Sigmoid colon (tissue), 7 donors: ENCODE data around the gene PRDM11. TPM values are rescaled to one million over a fixed set of nuclear protein-coding genes. Genes with fewer than 3 reads are reported as not detected.
A peak's percentile ranks its signal among the peaks of the same experiment; 100 is the strongest.

ENCODE experiments used
- DNase-seq: peaks from one replicate; pipeline ENCODE4 v3.0.0-alpha.2; 2019
- H3K27ac ChIP-seq, 4 donors: fragments of 200-600 bp; sonication (generic); one replicate each; pipeline ENCODE4 v1.5.1; 2016 to 2019; ENCODE audit warnings: mild to moderate bottlenecking in 1 of 4
- H3K27me3 ChIP-seq, 3 donors: fragments of 200-600 bp; sonication (generic); one replicate each; pipeline ENCODE4 v1.5.1; 2019; ENCODE audit warnings: mild to moderate bottlenecking in 1 of 3
- H3K36me3 ChIP-seq, 4 donors: fragments of 200-600 bp; sonication (generic); one replicate each; pipeline ENCODE4 v1.5.1; 2016 to 2019
- H3K4me1 ChIP-seq, 4 donors: fragments of 200-600 bp; sonication (generic); one replicate each; pipeline ENCODE4 v1.5.1; 2017 to 2019
- H3K4me3 ChIP-seq, 4 donors: fragments of 200-600 bp; sonication (generic); one replicate each; pipeline ENCODE4 v1.5.1; 2017 to 2019; ENCODE audit warnings: mild to moderate bottlenecking in 2 of 4, moderate library complexity in 1 of 4
- H3K9me3 ChIP-seq, 4 donors: fragments of 200-600 bp in 3 of 4; sonication (generic) in 3 of 4; one replicate each; pipeline versions ENCODE4 v1.5.1 to v1.6.1; 2013 to 2019
- EP300 ChIP-seq, 4 donors: sonication (generic); formaldehyde crosslinking; IDR thresholded peaks; one replicate each; pipeline ENCODE4 v1.6.1; 2017; ENCODE audit warnings: antibody characterized with exemption in 4 of 4
- POLR2A ChIP-seq, 2 donors: fragments of 450-650 bp; IDR thresholded peaks; one replicate each; pipeline ENCODE4 v1.6.1; 2016; ENCODE audit warnings: antibody characterized with exemption in 2 of 2, mild to moderate bottlenecking in 2 of 2, moderate library complexity in 2 of 2
- POLR2AphosphoS5 ChIP-seq, 4 donors: sonication (generic); formaldehyde crosslinking; IDR thresholded peaks; one replicate each; pipeline ENCODE4 v1.6.1; 2017; ENCODE audit warnings: antibody characterized with exemption in 4 of 4
- WGBS, 2 donors: extraction: QIAGEN DNeasy Blood & Tissue Kit; methylation state at CpG; one replicate each; pipeline ENCODE4 v1.1.7; 2013; 5-methylcytosine and 5-hydroxymethylcytosine counted together
- intact Hi-C: fragments of 100-400 bp; cut with DNase I; formaldehyde crosslinking; loops from one replicate; pipeline ENCODE4 v1.15.1; 2023
- polyA plus RNA-seq, 3 donors: library from polyadenylated mRNA; stranded (reverse); fragments of 200-250 nt; gene quantifications; one replicate each; pipeline ENCODE4 v1.2.3, GENCODE V29; 2013
- total RNA-seq, 4 donors: library from RNA; depleted of rRNA; stranded (reverse); fragments of >200 nt; gene quantifications; one replicate each; pipeline ENCODE4 v1.1.0, GENCODE V29; 2016
- TF ChIP-seq, protein P1 (sequence below), 4 experiments: fragments of 450-650 bp in 3 of 4; fragments of 200-600 bp in 1 of 4; IDR thresholded peaks; one replicate each; pipeline ENCODE4 v1.5.1; 2016 to 2019; ENCODE audit warnings: antibody characterized with exemption in 4 of 4, mild to moderate bottlenecking in 3 of 4, moderate library complexity in 2 of 4
- donor health status: healthy with polysubstance abuse.
- donor health status: Bipolar disorder and iron deficiency.
- donor health status: healthy.

Gene PRDM11
- total RNA-seq (10 to 100 TPM; 12.7 to 23.2 (median 20.7) TPM), polyA plus RNA-seq (1 to 10 TPM in 2 of 3 donors, under 1 TPM in 1; 0.92 to 4.3 (median 1.8) TPM)

DNA sequence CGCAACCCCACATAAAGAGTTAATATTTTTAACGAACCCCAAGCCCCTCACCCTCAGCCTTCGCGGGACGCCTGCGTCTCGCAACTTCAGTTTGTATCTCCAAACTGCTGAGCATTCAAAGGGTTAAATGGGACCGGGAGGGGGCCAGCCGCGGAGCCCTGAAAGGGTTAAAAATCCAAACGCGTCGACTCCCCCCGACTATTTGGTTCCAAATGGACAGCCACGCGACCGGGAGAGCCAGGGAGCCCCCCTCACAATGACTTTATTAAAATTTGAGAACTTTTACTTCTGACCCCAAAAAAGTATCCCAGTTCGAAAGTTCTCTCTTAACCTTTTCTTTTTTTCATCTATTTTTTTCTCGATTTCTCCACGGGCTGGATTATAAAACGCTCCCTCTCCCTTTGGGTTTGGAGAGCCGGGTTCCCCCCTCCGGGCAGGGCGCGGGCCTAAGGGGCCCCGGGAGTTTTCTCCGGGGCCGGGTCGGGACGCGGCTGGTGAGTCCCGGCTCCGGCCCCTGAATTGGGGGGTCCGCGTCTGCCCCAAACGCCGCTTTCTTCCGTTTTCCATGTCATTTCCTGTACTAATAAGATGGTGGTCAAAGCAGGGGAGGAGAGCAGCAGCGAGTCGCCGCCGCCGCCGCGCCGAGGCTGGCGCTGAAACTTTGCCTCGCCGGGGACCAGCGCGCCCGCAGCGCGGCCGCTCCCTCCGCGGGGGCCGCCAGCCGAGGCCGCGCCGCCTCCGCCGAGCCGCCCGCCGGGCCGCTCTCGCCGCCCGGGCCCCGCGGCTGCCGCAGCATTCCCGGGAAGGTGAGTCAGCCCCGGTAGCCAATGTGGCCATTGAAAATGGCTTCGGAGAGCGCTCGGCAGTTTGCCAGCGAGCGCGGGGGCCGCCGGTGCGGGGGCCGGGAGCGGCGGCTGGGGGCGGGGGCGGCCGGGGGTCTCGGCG is at the start of gene PRDM11:
Gene PRDM11 (plus strand): TSS at position 568 of the 945 bp plus-strand sequence. CDS start 35,128 bp downstream, outside the sequence.
- peak; percentile 93 for DNase-seq
- intact Hi-C loops, result loop anchor here (1.0 to 2.0 kb wide), 2 partner anchors 35 to 62 kb away; no protein-coding TSS in a partner anchor
- H3K9me3 ChIP-seq, result no peaks in the 10 kb centered on the region
- 0% methylated on average over 93 of the region's 93 CpGs for WGBS, 2 donors
- no peaks in the 10 kb centered on the region for H3K27me3 ChIP-seq
- no peaks in the 10 kb centered on the region for H3K36me3 ChIP-seq
- peak within 1 kb of the TSS; percentile 97 to 100 (median 99) for H3K27ac ChIP-seq
- peaks cover 0 to 29% (median 27%) of the 10 kb centered on the region in 4 donors for H3K4me1 ChIP-seq
- TF ChIP-seq POLR2A (IDR thresholded peaks at IDR 0.05), result peak in 1 of 2 donors; percentile 29
- peak in 2 of 4 donors; percentile 22 to 39 for TF ChIP-seq POLR2AphosphoS5 (IDR thresholded peaks at IDR 0.05)
- TF ChIP-seq, protein P1, sequence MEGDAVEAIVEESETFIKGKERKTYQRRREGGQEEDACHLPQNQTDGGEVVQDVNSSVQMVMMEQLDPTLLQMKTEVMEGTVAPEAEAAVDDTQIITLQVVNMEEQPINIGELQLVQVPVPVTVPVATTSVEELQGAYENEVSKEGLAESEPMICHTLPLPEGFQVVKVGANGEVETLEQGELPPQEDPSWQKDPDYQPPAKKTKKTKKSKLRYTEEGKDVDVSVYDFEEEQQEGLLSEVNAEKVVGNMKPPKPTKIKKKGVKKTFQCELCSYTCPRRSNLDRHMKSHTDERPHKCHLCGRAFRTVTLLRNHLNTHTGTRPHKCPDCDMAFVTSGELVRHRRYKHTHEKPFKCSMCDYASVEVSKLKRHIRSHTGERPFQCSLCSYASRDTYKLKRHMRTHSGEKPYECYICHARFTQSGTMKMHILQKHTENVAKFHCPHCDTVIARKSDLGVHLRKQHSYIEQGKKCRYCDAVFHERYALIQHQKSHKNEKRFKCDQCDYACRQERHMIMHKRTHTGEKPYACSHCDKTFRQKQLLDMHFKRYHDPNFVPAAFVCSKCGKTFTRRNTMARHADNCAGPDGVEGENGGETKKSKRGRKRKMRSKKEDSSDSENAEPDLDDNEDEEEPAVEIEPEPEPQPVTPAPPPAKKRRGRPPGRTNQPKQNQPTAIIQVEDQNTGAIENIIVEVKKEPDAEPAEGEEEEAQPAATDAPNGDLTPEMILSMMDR (IDR thresholded peaks at IDR 0.05), result no peak
- peak within 1 kb of the TSS; percentile 66 to 81 (median 74) for H3K4me3 ChIP-seq

- no peak for DNase-seq
- 40 to 46% methylated on average over 10 of the region's 10 CpGs for WGBS, 2 donors
- Histone ChIP-seq H3K4me3 (no peak overlapping the region), H3K27ac (no peak overlapping the region), H3K4me1 (peaks cover 0 to 14% (median 5%) of the 10 kb centered on the region in 4 donors), H3K9me3 (no peaks in the 10 kb centered on the region), H3K36me3 (no peaks in the 10 kb centered on the region), H3K27me3 (peaks cover 0 to 9% (median 4%) of the 10 kb centered on the region in 3 donors)
- TF ChIP-seq EP300 (IDR thresholded peaks at IDR 0.05) (peak in 1 of 4 donors; percentile 46), POLR2A (IDR thresholded peaks at IDR 0.05) (no peak), POLR2AphosphoS5 (IDR thresholded peaks at IDR 0.05) (peak in 3 of 4 donors; percentile 26 to 57 (median 40))
- TF ChIP-seq, protein P1 (IDR thresholded peaks at IDR 0.05), result peak in 2 of 4 experiments; percentile 19 to 21
- intact Hi-C loops, result no loop called here
Measured at GRCh38 chr11:45097721-45098493, 48.5 kb upstream of the PRDM11 start.

- no peak overlapping the region for H3K27ac ChIP-seq
- no peak overlapping the region for H3K4me3 ChIP-seq
- intact Hi-C loops, result no loop called here
- WGBS, 2 donors, result 64 to 85% methylated on average over 6 of the region's 6 CpGs
- TF ChIP-seq POLR2A (IDR thresholded peaks at IDR 0.05) (no peak), EP300 (IDR thresholded peaks at IDR 0.05) (no peak), POLR2AphosphoS5 (IDR thresholded peaks at IDR 0.05) (no peak)
- TF ChIP-seq, protein P1 (IDR thresholded peaks at IDR 0.05), result no peak
- DNase-seq, result no peak
- no peaks in the 10 kb centered on the region for H3K36me3 ChIP-seq
- no peaks in the 10 kb centered on the region for H3K9me3 ChIP-seq
- H3K4me1 ChIP-seq, result peaks cover 0 to 16% (median 6%) of the 10 kb centered on the region in 4 donors
- peaks cover 0 to 10% (median 4%) of the 10 kb centered on the region in 3 donors for H3K27me3 ChIP-seq
Measured at GRCh38 chr11:45098929-45099328, 47.5 kb upstream of the PRDM11 start.

DNA sequence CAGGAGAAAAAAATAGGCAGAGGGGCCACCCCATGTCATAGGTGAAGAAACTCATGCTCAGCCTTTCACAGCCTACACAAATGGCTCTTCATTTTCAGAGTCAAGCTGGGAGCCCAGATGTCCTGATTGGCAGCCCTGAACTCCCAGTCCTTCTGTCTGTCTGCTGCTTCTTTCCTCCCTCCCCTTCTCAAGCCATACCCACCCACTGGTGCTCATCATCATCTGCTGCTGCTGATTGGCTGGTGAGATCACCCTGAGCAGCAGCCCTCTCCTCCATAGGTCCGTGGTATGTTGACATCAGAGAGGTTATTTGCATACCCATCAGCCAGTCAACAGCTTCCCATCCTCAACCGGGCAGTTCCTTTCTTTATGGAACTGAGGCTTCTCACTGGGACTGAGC is 46.1 kb upstream of the PRDM11 start:
- H3K4me1 ChIP-seq, result peaks cover 0 to 16% (median 6%) of the 10 kb centered on the region in 4 donors
- intact Hi-C loops, result no loop called here
- H3K9me3 ChIP-seq, result no peaks in the 10 kb centered on the region
- no peak overlapping the region for H3K4me3 ChIP-seq
- H3K27me3 ChIP-seq, result peaks cover 0 to 18% (median 4%) of the 10 kb centered on the region in 3 donors
- no peak for DNase-seq
- TF ChIP-seq EP300 (IDR thresholded peaks at IDR 0.05), result no peak
- TF ChIP-seq, protein P1 (IDR thresholded peaks at IDR 0.05), result no peak
- TF ChIP-seq POLR2AphosphoS5 (IDR thresholded peaks at IDR 0.05), result no peak
- no peak for TF ChIP-seq POLR2A (IDR thresholded peaks at IDR 0.05)
- 21 to 50% methylated on average over 2 of the region's 2 CpGs for WGBS, 2 donors
- H3K36me3 ChIP-seq, result no peaks in the 10 kb centered on the region
- no peak overlapping the region for H3K27ac ChIP-seq
